Non-pigmented ciliary epithelial cell (primary cell): ENCODE results near the gene DNAJC1.
"Not testable (repeated sequence)": the region's sequence is repeated elsewhere in the genome, so short reads cannot be mapped to it uniquely, and the experiment has no call there.

Source experiments
- DNase-seq: peaks from one replicate; pipeline ENCODE4 v3.0.0-alpha.2; 2010; ENCODE audit warnings: low read depth

The DNAJC1 gene

DNA sequence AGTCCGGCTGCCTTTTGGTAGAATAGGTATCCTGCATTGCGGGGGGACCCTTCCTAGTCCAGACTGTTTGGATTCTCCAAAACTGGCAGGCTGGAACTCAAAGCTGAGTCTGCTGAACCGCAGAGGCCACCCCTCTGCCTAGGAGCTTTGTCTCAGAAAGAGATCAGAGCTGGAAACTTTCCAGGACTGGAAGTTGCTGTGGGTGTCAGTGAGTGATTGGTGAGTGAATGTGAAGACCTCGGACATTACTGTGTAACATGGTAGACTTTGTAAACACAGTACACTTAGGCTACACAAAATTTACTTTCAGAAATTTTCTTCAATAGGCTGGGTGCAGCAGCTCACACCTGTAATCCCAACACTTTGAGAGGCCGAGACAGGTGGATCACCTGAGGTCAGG, 103.8 kb downstream of the DNAJC1 start:
- no peak for DNase-seq

DNA sequence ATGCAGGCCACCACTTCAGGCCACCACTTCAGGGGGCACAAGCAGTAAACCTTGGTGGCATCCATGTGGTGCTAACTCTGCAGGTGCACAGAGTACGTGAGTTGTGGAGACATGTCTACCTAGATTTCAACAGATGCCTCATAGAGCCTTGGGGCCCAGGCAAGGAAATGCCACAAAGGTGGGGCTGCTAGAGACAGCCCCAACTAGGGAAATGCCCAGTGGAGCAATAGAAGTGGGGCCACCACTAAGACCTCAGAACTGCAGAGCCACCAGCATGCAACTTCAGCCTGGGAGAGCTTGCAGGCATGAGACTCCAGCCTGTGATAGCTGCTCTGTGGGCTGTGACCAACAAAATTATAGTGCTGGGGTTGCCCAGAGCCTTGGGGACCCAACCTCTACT, 107.6 kb downstream of the DNAJC1 start:
- no peak for DNase-seq

DNA sequence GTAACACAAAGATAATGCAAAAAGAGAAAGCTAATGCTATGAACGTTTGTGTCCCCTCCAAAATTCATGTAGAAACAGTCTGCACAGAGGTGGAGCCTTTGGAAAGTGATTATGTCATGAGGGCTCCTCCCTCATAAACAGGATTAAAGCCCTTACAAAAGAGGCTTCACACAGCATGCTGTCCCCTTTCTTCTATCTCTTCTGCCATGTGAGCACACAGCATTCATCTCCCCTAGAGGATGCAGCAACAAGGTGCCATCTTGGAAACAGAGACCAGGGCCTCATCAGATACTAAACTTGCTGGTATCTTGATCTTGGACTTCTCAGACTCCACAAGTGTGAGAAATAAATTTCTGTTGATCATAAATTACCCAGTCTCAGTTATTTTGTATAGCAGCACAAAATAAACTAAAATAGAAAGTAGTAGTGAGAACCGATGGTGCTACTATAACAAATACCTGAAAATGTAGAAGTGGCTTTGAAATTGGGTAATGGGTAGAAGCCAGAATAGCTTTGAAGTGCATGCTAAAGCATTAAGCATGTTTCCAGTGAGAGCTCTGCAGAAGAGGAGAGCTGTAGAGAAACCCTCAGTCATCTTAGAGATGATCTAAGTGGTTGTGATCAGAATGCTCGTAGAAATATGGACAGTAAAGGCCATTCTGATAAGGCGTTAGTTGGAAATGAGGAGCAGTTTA, 108.7 kb downstream of the DNAJC1 start:
- no peak for DNase-seq

DNA sequence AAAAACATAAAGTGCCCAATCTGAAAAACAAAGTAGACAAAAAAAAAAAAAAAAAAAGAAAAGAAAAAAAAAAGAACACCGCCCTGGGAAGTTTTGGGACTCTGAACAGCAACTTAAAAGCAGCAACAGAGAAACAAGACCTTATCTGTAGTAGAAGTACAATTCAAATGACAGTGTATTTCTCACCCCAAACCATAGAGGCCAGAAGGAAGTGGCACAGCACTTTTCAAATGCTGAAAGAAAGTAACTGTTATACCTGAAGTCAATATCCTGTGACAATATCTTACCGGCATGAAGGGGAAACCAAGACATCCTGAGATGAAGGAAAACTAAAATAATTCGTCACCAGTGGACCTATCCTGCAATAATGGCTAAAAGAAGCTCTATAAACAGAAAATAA, 112.1 kb downstream of the DNAJC1 start:
- no peak for DNase-seq

DNA sequence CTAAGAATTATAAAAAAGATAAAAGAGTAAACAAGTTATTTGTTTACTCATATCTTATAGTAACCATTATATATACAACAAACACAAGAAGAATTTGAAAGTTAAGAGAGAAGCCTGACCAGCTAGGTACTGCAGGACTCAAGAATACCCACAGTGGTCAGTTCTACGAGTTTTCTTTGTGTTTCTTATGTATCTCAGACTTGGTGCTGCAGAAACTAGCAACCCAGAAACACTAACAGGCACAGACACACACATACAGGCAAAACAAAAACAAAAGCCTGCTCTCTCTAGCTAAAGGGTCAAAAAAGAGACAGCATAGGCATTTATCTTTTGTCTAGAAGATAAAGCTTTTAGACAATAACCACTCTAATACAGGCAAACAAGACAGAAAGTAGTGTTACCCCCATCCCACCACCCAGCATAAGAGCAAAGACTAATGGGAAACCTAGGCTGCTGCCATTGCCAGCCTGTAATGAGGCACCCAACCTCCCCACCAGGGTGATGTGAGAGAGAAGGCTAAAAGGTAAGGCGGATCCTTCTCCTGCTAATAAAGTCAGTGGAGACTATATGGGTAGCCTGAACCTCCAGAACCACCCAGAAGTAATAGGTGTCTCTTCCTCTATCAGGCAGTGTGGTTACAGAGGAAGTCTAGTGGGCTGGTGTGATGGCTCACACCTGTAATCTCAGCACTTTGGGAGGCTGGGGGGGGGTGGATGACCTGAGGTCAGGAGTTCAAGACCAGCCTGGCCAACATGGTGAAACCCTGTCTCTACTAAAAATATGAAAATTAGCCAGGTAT, 113.9 kb downstream of the DNAJC1 start:
- DNase-seq: no peak

DNA sequence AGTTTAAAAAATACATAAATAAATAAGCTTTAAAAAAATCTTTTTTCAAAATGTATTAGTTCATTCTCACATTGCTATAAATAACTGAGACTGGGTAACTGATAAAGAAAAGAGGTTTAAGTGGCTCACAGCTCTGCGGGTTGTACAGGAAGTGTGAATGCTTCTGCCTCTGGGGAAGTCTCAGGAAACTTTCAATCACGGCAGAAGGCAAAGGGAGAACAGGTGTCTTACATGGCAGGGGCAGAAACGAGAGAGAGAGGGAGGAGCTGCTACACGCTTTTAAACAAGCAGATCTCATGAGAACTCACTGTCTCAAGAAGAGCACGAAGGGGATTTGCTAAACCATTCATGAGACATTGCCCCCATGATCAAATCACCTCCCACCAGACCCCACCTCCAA, 114.6 kb downstream of the DNAJC1 start:
- DNase-seq: no peak

DNA sequence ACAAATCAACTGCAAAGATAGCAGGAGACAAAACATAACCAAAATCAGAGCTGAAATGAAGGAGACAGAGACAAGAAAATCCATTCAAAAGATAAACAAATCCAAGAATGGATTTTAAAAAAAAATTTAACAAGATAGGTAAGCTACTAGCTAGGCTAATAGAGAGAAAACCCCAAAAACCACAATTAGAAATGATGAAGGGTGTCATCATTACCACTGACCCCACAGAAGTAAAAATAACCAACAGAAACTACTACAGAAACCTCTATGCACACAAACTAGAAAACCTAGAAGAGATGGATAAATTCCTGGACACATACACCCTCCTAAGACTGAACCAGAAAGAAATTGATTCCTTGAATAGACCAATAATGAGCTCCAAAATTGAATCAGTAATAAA, 117.6 kb downstream of the DNAJC1 start:
- no peak for DNase-seq

DNA sequence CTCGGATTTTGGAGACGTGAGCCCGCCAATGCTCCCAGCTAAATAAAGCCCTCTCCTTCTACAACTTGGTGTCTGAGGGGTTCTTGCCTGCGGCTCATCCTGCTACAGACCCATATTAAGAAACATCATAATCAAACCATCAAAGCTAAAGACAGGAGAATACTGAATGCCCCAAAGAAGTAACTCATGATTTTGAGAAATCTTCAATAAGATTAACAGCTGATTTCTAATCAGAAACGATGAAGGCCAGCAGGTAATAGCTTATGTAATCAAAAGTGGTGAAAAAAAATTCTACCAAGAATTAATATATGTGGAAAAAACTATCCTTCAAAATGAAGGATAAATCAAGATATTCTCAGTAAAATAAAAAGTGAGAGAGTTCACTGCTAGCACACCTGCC, 130.3 kb downstream of the DNAJC1 start:
- no peak for DNase-seq

DNA sequence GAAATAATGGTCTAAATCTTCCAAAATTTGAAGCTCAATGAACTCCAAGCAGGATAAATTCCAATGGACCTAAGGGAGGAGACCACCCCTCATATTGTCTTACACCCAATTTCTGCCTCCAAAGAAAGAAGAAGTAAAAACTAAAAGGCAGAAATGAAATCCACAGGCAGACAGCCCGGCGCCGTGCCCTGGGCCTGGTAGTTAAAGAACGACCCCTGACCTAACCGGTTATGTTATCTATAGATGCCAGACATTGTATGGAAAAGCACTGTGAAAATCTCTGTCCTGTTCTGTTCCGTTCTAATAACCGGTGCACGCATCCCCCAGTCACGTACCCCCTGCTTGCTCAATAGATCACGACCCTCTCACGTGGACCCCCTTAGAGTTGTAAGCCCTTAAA, 130.8 kb downstream of the DNAJC1 start:
- not testable (repeated sequence) for DNase-seq

DNA sequence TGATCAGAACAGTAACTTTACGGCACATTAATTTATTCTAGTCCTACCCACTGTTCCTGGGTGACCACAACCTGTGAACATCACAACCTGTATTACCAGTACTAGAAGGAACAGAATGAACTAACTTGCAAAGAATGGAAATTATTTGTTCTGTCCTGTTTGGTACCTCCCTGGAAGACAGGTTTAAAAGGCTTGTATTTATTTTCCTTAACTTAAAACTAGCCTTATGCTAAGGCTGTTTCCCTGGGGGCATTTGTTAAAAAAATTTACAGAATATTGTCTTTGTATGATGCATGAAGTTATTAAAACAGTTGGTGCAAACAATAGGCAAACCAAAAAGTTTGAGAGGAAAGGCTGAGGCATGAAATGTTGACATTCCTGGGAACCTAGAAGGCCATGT, 132.7 kb downstream of the DNAJC1 start:
- DNase-seq: no peak

DNA sequence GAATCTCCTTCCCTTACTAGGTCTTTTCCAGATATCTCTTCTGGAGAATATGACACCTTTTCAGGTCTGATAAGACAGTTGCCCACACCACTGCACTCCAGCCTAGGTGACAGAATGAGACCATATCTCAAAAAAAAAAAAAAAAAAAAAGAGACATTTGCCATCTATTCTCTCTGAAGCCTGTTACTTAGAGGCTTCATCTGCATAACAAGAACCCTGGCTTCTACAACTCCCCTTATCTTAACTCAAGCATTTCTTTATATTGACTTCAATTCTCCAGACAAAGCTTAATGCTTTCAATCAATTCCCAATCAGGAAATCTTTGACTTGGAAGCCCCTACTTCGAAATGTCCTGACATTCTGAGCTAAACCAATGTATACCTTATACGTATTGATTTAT, 134.4 kb downstream of the DNAJC1 start:
- not testable (repeated sequence) for DNase-seq

DNA sequence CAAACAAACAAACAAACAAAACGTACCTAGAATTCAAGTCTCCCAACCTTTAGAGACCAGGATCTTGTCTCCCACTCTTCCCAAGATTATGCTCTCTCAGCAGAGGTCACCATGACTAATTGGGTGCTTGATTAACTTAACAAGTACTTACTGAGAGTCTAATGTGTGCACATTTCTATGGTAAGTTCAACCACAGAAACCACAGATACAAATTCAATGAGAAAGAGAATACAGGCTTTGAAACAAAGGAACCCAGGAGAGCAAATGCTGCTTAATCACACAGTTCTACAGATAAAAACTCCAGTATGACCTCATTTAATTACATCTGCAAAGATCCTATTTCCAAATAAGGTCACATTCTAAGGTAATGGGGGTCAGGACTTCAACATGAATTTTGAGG, 142.8 kb downstream of the DNAJC1 start:
- DNase-seq: peak; percentile 23

DNA sequence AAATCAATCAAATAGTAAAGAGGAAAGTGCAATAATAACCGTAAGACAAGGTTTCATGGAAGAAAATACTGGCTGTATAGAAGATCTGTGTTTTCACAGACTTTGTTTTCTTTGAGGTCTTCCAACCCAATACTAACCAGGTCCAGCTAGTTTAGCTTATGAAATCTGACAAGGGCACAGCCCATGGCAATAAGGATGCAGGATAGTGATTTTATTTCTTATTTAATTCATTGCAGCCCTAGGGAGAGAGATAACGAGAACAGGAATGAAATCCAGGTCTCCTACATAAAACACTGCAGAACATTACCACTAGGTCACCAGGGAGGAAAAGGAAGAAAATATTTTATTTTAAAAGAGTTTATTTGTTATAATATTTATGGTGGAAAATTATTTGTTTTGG, 145.1 kb downstream of the DNAJC1 start:
- no peak for DNase-seq

DNA sequence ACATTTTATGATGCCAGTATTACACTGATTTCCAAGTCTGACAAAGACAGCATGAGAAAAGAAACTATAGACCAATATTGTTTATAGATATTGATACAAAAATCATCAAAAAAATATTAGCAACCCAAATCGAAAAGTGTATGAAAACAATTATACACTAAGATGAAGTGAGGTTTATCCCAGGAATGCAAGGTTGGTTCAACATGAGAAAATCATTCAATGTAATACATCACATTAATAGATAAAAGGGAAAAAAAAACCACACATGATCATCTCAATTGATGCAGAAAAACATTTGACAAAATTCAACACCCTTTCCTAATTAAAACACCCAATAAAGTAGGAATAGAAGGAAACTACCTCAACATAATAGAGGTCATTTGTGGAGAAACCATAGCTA, 153.9 kb downstream of the DNAJC1 start:
- DNase-seq: no peak

DNA sequence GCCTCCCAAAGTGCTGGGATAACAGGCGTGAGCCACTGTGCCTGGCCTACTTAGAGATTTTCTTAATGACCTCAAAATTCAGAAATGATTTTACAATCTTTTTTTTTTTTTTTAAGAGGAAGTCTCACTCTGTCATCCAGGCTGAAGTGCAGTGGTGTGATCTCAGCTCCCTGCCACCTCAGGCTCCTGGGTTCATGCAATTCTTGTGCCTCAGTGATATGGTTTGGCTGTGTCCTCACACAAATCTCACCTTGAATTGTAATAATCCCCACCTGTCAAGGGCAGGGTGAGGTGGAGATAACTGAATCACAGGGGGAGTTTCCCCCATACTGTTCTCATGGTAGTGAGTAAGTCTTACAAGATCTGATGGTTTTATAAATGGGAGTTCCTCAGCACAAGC, 159.9 kb downstream of the DNAJC1 start:
- DNase-seq: no peak

DNA sequence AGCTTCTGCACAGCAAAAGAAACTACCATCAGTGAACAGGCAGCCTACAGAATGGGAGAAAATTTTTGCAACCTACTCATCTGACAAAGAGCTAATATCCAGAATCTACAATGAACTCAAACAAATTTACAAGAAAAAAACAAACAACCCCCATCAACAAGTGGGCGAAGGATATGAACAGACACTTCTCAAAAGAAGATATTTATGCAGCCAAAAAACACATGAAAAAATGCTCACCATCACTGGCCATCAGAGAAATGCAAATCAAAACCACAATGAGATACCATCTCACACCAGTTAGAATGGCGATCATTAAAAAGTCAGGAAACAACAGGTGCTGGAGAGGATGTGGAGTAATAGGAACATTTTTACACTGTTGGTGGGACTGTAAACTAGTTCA, 162.3 kb downstream of the DNAJC1 start:
- not testable (repeated sequence) for DNase-seq

DNA sequence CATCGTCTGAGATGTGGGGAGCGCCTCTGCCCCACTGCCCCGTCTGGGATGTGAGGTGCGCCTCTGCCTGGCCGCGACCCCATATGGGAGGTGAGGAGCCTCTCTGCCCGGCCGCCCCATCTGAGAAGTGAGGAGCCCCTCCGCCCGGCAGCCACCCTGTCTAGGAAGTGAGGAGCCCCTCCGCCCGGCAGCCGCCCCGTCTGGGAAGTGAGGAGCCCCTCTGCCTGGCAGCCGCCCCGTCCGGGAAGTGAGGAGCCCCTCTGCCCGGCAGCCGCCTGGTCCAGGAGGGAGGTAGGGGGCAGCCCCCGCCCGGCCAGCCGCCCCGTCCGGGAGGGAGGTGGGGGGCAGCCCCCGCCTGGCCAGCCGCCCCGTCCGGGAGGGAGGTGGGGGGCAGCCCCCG, 166.0 kb downstream of the DNAJC1 start:
- DNase-seq: not testable (repeated sequence)

DNA sequence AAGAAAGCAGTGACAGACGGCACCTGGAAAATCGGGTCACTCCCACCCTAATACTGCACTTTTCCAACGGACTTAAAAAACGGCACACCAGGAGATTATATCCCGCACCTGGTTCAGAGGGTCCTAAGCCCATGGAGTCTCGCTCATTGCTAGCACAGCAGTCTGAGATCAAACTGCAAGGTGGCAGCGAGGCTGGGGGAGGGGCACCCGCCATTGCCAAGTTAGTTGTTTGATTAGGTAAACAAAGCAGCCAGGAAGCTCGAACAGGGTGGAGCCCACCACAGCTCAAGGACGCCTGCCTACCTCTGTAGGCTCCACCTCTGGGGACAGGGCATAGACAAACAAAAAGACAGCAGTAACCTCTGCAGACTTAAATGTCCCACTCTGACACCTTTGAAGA, 169.0 kb downstream of the DNAJC1 start:
- not testable (repeated sequence) for DNase-seq

DNA sequence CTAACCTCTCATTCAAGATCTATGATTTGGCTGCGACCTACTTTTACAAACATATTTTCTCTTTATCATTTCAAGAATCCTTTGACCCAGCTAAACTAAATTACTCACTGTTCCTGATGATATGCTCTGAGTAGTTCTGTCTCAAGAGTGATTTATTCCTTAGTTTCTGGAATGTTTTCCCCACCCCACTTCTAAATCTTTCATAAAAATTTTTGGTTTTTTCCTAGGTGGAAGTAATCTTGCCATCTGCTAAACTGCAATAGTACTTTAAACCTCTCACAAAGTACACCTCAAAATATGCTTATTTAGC, 170.8 kb downstream of the DNAJC1 start:
- no peak for DNase-seq

DNA sequence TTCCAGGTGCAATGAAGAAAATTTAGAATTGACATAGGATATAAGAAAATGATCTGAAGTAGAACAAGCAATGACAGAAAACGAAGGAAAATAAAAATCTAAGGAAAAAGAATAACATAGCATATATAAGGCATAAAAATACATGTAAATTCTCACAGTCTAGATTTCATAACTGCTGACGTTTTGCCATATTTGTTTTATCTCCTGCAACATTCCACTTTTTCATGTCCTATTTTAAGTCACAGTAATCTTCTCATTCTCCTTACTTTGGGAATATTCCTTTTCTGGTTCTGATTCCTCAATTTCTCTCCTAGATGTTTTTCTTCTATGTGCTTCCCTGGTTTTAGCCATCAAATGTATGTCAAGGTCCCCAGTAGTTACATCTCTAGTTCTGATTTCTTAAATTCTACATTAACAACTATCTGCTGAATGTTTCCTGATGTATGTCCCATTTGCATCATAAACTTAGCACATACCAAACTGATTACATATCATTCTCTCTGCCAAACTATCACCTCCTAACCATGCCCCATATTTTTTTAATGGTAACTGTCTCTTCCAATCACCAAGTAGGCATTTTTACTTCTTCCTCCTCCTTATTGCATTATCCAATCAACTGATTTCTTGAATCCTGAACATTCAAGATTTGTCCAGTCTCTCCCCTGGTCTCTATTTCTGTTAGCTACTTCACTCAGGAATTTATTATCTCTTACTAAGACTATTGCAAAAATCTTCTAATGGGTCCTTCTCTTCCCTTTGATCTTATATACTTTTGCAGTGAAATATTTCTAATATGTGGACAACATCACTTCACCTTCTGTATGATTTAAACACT, 171.3 kb downstream of the DNAJC1 start:
- DNase-seq: peak; percentile 40

DNA sequence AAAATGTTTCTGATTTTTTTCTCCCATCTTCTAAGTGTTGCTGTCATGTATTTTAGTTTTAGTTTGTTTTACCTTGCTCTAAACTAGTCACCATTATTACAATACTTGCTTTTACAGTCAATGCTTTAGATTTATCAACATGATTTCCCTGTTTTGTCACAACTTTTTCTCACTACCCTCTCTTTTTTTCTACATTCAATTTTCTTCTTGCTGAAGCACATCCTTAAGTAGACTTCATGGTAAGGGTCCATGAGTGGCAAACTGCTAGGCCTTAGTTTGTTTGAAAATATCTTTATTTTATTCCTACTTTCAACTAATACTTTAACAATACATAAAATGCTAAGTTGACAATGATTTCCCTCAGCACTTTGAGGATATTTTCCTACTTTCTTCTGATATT, 173.5 kb downstream of the DNAJC1 start:
- no peak for DNase-seq

DNA sequence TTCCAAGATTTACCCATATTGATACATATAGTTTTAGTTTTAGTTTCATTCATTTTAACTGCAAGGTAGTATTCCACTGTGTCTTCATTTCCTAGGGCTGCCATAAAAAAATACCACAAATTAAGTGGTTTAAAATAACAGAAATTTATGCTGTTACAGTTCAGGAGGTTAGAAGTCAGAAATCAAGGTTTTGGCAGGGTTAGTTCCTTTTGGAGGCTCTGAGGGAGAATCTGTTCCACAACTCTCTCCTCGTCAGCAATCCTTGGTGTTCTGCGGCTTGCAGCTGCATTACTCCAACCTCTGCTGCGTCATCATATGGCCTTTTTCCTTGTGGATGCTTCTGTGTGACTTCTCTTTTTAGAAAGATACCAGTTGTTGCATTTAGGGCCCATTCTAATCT, 176.2 kb downstream of the DNAJC1 start:
- DNase-seq: no peak

DNA sequence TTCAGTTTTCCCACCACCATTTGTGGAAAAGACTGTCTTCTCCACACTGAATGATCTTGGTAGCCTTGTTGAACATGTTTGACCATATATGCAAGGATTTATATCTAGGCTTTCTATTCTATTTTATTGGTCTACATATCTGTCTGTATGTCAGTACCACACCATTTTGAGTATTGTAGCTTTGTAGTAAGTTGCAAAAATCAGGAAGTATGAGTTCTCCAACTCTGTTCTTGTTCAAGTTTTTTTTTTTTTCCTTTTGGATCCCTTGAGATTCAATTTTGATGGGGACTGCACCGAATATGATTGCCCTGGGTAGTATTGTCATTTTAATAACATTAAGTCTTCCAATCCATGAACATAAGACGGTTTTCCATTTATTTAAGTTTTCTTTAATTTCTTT, 176.8 kb downstream of the DNAJC1 start:
- DNase-seq: no peak
